AG04450 (cell line): ENCODE results near the gene CNTNAP2. TPM values are rescaled to one million over a fixed set of nuclear protein-coding genes. Genes with fewer than 3 reads are reported as not detected.

Experiments
- CTCF ChIA-PET: fragments of 300-600, 350-600 bp; formaldehyde crosslinking; extraction: SDS; loops from one replicate; lab custom pipeline; 2022; ENCODE audit warnings: antibody characterized with exemption, inconsistent platforms; lab: Charles Lee
- POLR2A ChIA-PET: fragments of 350-600 bp; formaldehyde crosslinking; extraction: SDS; loops from one replicate; lab custom pipeline; 2021; ENCODE audit warnings: antibody characterized with exemption, inconsistent platforms; lab: Yijun Ruan, JAX
- DNase-seq: peaks from one replicate; pipeline ENCODE4 v3.0.0-alpha.2; 2011; ENCODE audit warnings: low read depth, low spot score
- H3K27ac ChIP-seq: one replicate; pipeline ENCODE4 v1.5.1; 2012; ENCODE audit warnings: low read depth, low read length, control low read depth
- H3K27me3 ChIP-seq: one replicate; pipeline ENCODE4 v1.6.0; 2012; ENCODE audit warnings: low read length; ENCODE audit not compliant: control insufficient read depth, insufficient read depth
- H3K4me3 ChIP-seq: 2 replicates; pipeline ENCODE4 v1.5.1; 2011; ENCODE audit warnings: mild to moderate bottlenecking, low read depth, low read length, control low read depth
- H3K9me3 ChIP-seq: 2 replicates; pipeline ENCODE4 v1.5.1; 2012; ENCODE audit warnings: low read length; ENCODE audit not compliant: control insufficient read depth, insufficient read depth
- CTCF ChIP-seq: IDR thresholded peaks from 2 replicates; pipeline ENCODE4 v1.5.1; 2011; ENCODE audit warnings: low read depth, low read length, control low read depth, inconsistent platforms
- polyA plus RNA-seq: library from polyadenylated mRNA; depleted of rRNA; stranded (reverse); fragments of >200 nt; gene quantifications from 2 replicates; pipeline ENCODE4 v1.2.3, GENCODE V29; 2011

CNTNAP2 gene
- polyA plus RNA-seq, 1 experiment = not detected

GRCh38 chr7:148403466-148403993 is 2286.9 kb downstream of the CNTNAP2 start:
- POLR2A ChIA-PET = no interaction called here

DNA sequence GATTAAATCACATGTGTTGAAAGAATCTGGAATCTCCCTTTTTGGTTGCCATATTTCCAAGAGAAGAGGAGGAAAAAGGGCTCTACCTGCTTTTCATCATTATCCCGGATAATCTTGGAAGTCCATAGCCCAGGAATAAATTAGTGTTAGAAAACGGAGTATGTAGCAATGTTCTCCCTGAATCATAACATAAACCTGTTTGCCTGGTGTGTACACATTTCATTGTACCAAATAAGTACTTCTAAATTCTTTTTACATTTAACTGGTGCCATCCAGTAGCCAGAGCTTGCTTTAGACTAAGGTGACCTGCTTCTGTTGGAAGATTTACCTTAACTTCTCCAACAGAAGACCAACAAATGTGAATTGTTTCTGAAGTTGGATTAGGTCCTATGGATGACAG is 2291.7 kb downstream of the CNTNAP2 start:
- CTCF ChIA-PET = no interaction called here

More at GRCh38 chr7:148403466-148403993, 2286.9 kb downstream of the CNTNAP2 start:
- no peak for TF ChIP-seq CTCF
- CTCF ChIA-PET = no interaction called here
- Histone ChIP-seq H3K27ac (no peak overlapping the region), H3K9me3 (peaks cover 15% of the 10 kb centered on the region; the same call in 1 of the 2 replicates), H3K4me3 (no peak overlapping the region), H3K27me3 (no peaks in the 10 kb centered on the region)
- no peak for DNase-seq

GRCh38 chr7:148410905-148411304 is 2294.3 kb downstream of the CNTNAP2 start:
- no peak for TF ChIP-seq CTCF
- ChIA-PET CTCF (no interaction called here), POLR2A (no interaction called here)
- Histone ChIP-seq H3K4me3 (no peak overlapping the region), H3K9me3 (peaks cover 9% of the 10 kb centered on the region), H3K27ac (no peak overlapping the region), H3K27me3 (no peaks in the 10 kb centered on the region)
- DNase-seq = no peak

More for the DNA sequence above, 2291.7 kb downstream of the CNTNAP2 start:
- peaks cover 12% of the 10 kb centered on the region for H3K9me3 ChIP-seq
- H3K27ac ChIP-seq = no peak overlapping the region
- no peak overlapping the region for H3K4me3 ChIP-seq
- POLR2A ChIA-PET = no interaction called here
- no peak for TF ChIP-seq CTCF
- DNase-seq = no peak
- no peaks in the 10 kb centered on the region for H3K27me3 ChIP-seq

DNA sequence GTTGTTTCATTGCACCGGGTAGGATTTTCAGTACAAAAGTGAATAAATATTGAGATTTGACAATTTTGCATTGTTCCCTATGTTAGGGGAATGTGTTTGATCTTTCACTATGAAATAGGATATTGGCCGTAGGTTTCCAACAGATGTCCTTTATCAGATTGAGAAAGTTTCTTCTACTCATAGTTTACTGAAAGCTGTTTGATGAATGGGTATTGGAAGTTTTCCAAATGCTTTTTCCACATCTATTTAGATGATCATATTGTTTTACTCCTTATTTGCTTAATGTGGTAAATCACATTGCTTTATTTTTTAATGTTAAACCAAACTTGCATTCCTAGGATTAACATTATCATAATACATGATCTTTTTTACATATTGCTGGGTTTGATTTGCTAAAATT is 2296.1 kb downstream of the CNTNAP2 start:
- CTCF ChIA-PET = no interaction called here
- POLR2A ChIA-PET = no interaction called here
- Histone ChIP-seq H3K27ac (no peak overlapping the region), H3K4me3 (no peak overlapping the region), H3K9me3 (peaks cover 7% of the 10 kb centered on the region), H3K27me3 (no peaks in the 10 kb centered on the region)
- TF ChIP-seq CTCF = no peak
- no peak for DNase-seq

- H3K4me3 ChIP-seq = no peak overlapping the region
- H3K27ac ChIP-seq = no peak overlapping the region
- ChIA-PET CTCF (no interaction called here), POLR2A (no interaction called here)
- TF ChIP-seq CTCF = no peak
- H3K9me3 ChIP-seq = peaks cover 20% of the 10 kb centered on the region
- DNase-seq = no peak
- H3K27me3 ChIP-seq = no peaks in the 10 kb centered on the region
Observed at GRCh38 chr7:148419856-148420832, 2303.5 kb downstream of the CNTNAP2 start.
